Pancreas (tissue), 10 donors: Measurements from ENCODE around the gene ZNF709. TPM values are rescaled to one million over a fixed set of nuclear protein-coding genes. Genes with fewer than 3 reads are reported as not detected.
"Not testable (repeated sequence)": the region's sequence is repeated elsewhere in the genome, so short reads cannot be mapped to it uniquely, and the experiment has no call there.

Experiments
- ATAC-seq, 4 donors: fragments of 200-7000 bp; cut with Tn5 transposase; one replicate each; pipeline versions ENCODE4 v1.8.0 to v1.9.1; 2020; ENCODE audit warnings: mild to moderate bottlenecking in 4 of 4, moderate library complexity in 4 of 4
- DNase-seq, 6 donors: peaks; one replicate each; pipeline ENCODE4 v3.0.0-alpha.2; 2020
- FAIRE-seq: peaks from 2 replicates; lab custom pipeline; 2012; peaks lifted over from hg19 to GRCh38; lab: Jason Lieb, UNC
- H3K27ac ChIP-seq, 4 donors: fragments of 200-600 bp; sonication (generic); 1 replicate in 3 of 4; 2 replicates in 1 of 4; pipeline versions ENCODE4 v1.5.0 to v1.8.0; 2020
- H3K27me3 ChIP-seq, 4 donors: fragments of 200-600 bp; one replicate each; pipeline ENCODE4 v1.8.0; 2021
- H3K36me3 ChIP-seq, 3 donors: fragments of 200-600 bp; sonication (generic) in 1 of 3; one replicate each; pipeline versions ENCODE4 v1.5.0 to v1.8.0; 2020 to 2021
- H3K4me1 ChIP-seq, 3 donors: fragments of 200-600 bp; one replicate each; pipeline ENCODE4 v1.8.0; 2021
- H3K4me3 ChIP-seq, 4 donors: fragments of 200-600 bp; sonication (generic) in 2 of 4; one replicate each; pipeline versions ENCODE4 v1.5.0 to v1.8.0; 2020 to 2021
- H3K9me3 ChIP-seq, 4 donors: fragments of 200-600 bp; one replicate each; pipeline ENCODE4 v1.8.0; 2021
- CTCF ChIP-seq, 4 donors: fragments of 200-600 bp; sonication (generic) in 3 of 4; IDR thresholded peaks; one replicate each; pipeline versions ENCODE4 v1.5.0 to v1.8.0; 2021; ENCODE audit warnings: antibody characterized with exemption in 4 of 4
- WGBS, 2 donors: extraction: QIAGEN DNeasy Blood & Tissue Kit; methylation state at CpG; one replicate each; pipeline ENCODE4 v1.1.7; 2013; 5-methylcytosine and 5-hydroxymethylcytosine counted together
- intact Hi-C, 3 donors: fragments of 100-400 bp; cut with DNase I; formaldehyde crosslinking; loops; one replicate each; pipeline versions ENCODE4 v1.11.1 to v1.14.2; 2022
- polyA plus RNA-seq, 2 donors: library from polyadenylated mRNA; stranded (reverse); fragments of 200-250 nt; gene quantifications; one replicate each; pipeline ENCODE4 v1.2.3, GENCODE V29; 2013
- total RNA-seq, 6 donors: library from RNA; stranded (reverse); fragmentation: NEBNext Ultra II Directional in 4 of 6; extraction: Animal tissue kit (Norgen Biotek cat#: 25700) in 4 of 6; gene quantifications; one replicate each; pipeline versions ENCODE4 v1.2.1 to v1.2.4, GENCODE V29; 2021 to 2023
- donor health status: healthy with polysubstance abuse.
- donor health status: DM: no; HTN: no; CAD: no; lungs with moderate emphysema.
- donor health status: DM: no; HTN: no; CAD: no.
- donor health status: control.
- donor health status: control.
- donor health status: Bipolar disorder and iron deficiency.
- donor health status: DM: yes; HTN: yes; CAD: no.
- donor health status: DM: no; HTN: no; CAD: no.
- donor health status: DM: no; HTN: no; CAD: no.
- donor health status: DM: yes; HTN: yes; CAD: no.

ZNF709 gene
- total and polyA plus RNA-seq, 8 donors, result 0.56 to 2.5 (median 1.6) TPM

GRCh38 chr19:12464769-12465168 lies 19.8 kb downstream of the ZNF709 start:
- ATAC-seq (no peak), DNase-seq (no peak), FAIRE-seq (no peak)
- no peaks in the 10 kb centered on the region for H3K27me3 ChIP-seq
- peaks cover 0 to 16% (median 10%) of the 10 kb centered on the region in 3 donors for H3K36me3 ChIP-seq
- H3K9me3 ChIP-seq, result peaks cover 0 to 12% (median 5%) of the 10 kb centered on the region in 4 donors
- WGBS, 2 donors, result 98 to 99% methylated on average over 3 of the region's 3 CpGs
- no peaks in the 10 kb centered on the region for H3K4me1 ChIP-seq
- no peak overlapping the region for H3K27ac ChIP-seq
- intact Hi-C loops, result no loop called here
- TF ChIP-seq CTCF (IDR thresholded peaks at IDR 0.05), result no peak
- H3K4me3 ChIP-seq, result no peak overlapping the region

GRCh38 chr19:12464139-12464538 lies 20.5 kb downstream of the ZNF709 start:
- FAIRE-seq, intact Hi-C loops, DNase-seq, H3K4me1 ChIP-seq, H3K27me3 ChIP-seq, ATAC-seq, H3K27ac ChIP-seq, H3K4me3 ChIP-seq: not testable (repeated sequence)
- H3K36me3 ChIP-seq, result peaks cover 0 to 16% (median 10%) of the 10 kb centered on the region in 3 donors
- peaks cover 0 to 12% (median 5%) of the 10 kb centered on the region in 4 donors for H3K9me3 ChIP-seq
- WGBS, 2 donors, result 95 to 96% methylated on average over 6 of the region's 6 CpGs

GRCh38 chr19:12453495-12453894 lies 31.1 kb downstream of the ZNF709 start:
- Histone ChIP-seq H3K4me3 (no peak overlapping the region), H3K9me3 (no peaks in the 10 kb centered on the region), H3K27ac (no peak overlapping the region), H3K27me3 (no peaks in the 10 kb centered on the region), H3K4me1 (no peaks in the 10 kb centered on the region), H3K36me3 (no peaks in the 10 kb centered on the region)
- ATAC-seq (no peak), FAIRE-seq (no peak), DNase-seq (peak in 1 of 6 donors; percentile 18)
- 38 to 45% methylated on average over 6 of the region's 6 CpGs for WGBS, 2 donors
- TF ChIP-seq CTCF (IDR thresholded peaks at IDR 0.05), result no peak
- intact Hi-C loops, result no loop called here

- Histone ChIP-seq H3K36me3 (no peaks in the 10 kb centered on the region), H3K27me3 (no peaks in the 10 kb centered on the region), H3K9me3 (no peaks in the 10 kb centered on the region), H3K4me3 (no peak overlapping the region), H3K27ac (no peak overlapping the region), H3K4me1 (no peaks in the 10 kb centered on the region)
- ATAC-seq (no peak), DNase-seq (no peak), FAIRE-seq (no peak)
- intact Hi-C loops, result no loop called here
- TF ChIP-seq CTCF (IDR thresholded peaks at IDR 0.05), result no peak
- 73 to 75% methylated on average over 10 of the region's 10 CpGs for WGBS, 2 donors
These were observed 33.8 kb downstream of the ZNF709 start for GRCh38 chr19:12450844-12451243.

GRCh38 chr19:12448808-12449207 lies 35.8 kb downstream of the ZNF709 start:
- no peak for TF ChIP-seq CTCF (IDR thresholded peaks at IDR 0.05)
- FAIRE-seq, result no peak
- no peak for ATAC-seq

More at GRCh38 chr19:12448808-12449207, 35.8 kb downstream of the ZNF709 start:
- Histone ChIP-seq H3K27me3 (no peaks in the 10 kb centered on the region), H3K27ac (no peak overlapping the region), H3K9me3 (no peaks in the 10 kb centered on the region), H3K4me1 (no peaks in the 10 kb centered on the region), H3K36me3 (no peaks in the 10 kb centered on the region), H3K4me3 (no peak overlapping the region)
- intact Hi-C loops, result no loop called here
- 45 to 50% methylated on average over 2 of the region's 2 CpGs for WGBS, 2 donors
- DNase-seq, result no peak
